ENCODE results near the gene SPAG16. TPM values are rescaled to one million over a fixed set of nuclear protein-coding genes. Genes with fewer than 3 reads are reported as not detected.

The SPAG16 gene
- total RNA-seq, 1 experiment from 2014 or later, result 17.2 TPM

GRCh38 chr2:213664817-213665216 is 380.6 kb downstream of the SPAG16 start:
- no peak overlapping the region for H3K9ac ChIP-seq (ENCODE audit: low read length)
- no peaks in the 10 kb centered on the region for H3K79me2 ChIP-seq (ENCODE audit: low read length)
- H3K9me3 ChIP-seq (ENCODE audit: low read length), result 0 out of 2 replicates have a peak, but pooled peaks cover 16% of the 10 kb centered on the region
- ATAC-seq, result no peak
- H3K4me3 ChIP-seq (ENCODE audit: low read length), result no peak overlapping the region
- no peak overlapping the region for H2AFZ ChIP-seq (ENCODE audit: low read length)
- POLR2A ChIA-PET (ENCODE audit: unreplicated experiment), result no interaction called here
- H3K4me1 ChIP-seq (ENCODE audit: insufficient read depth, low read length), result no peaks in the 10 kb centered on the region
- no peak overlapping the region for H3K27ac ChIP-seq (ENCODE audit: low read length)
- H3K27me3 ChIP-seq (ENCODE audit: low read length), result no peaks in the 10 kb centered on the region
- CTCF ChIA-PET, result no interaction called here
- no peaks in the 10 kb centered on the region for H3K9me2 ChIP-seq (replicated peaks; ENCODE audit: low read length)
- intact Hi-C loops (cut with micrococcal nuclease), result no loop called here
- H3K4me2 ChIP-seq (ENCODE audit: low read length), result no peak overlapping the region
- no peak for DNase-seq
- TF ChIP-seq EZH2phosphoT487 (IDR thresholded peaks at IDR 0.05; ENCODE audit: borderline replicate concordance, low read length) (no peak), EZH2 (IDR thresholded peaks at IDR 0.05; ENCODE audit: low read length, unreplicated experiment) (no peak), CTCF (conservative IDR thresholded peaks at IDR 0.05; ENCODE audit: low read depth, low read length) (no peak)
- no peaks in the 10 kb centered on the region for H3F3A ChIP-seq (ENCODE audit: low read length, unreplicated experiment)
- no peaks in the 10 kb centered on the region for H4K20me1 ChIP-seq (ENCODE audit: low read length)
- BruUV-seq (replicated peaks), result no TSS peak
- peaks cover 2% of the 10 kb centered on the region; the same call in 1 of the 2 replicates for H3K36me3 ChIP-seq (ENCODE audit: low read depth, low read length)

- H3K4me2 ChIP-seq (ENCODE audit: low read length), result no peak overlapping the region
- POLR2A ChIA-PET (ENCODE audit: unreplicated experiment), result no interaction called here
- H4K20me1 ChIP-seq (ENCODE audit: low read length), result no peaks in the 10 kb centered on the region
- H3K79me2 ChIP-seq (ENCODE audit: low read length), result no peaks in the 10 kb centered on the region
- no peaks in the 10 kb centered on the region for H3K9me2 ChIP-seq (replicated peaks; ENCODE audit: low read length)
- no peaks in the 10 kb centered on the region for H3K36me3 ChIP-seq (ENCODE audit: low read depth, low read length)
- no peak for ATAC-seq
- DNase-seq, result no peak
- CTCF ChIA-PET, result no interaction called here
- no peaks in the 10 kb centered on the region for H3F3A ChIP-seq (ENCODE audit: low read length, unreplicated experiment)
- H3K4me1 ChIP-seq (ENCODE audit: insufficient read depth, low read length), result no peaks in the 10 kb centered on the region
- no TSS peak for BruUV-seq (replicated peaks)
- H3K27ac ChIP-seq (ENCODE audit: low read length), result no peak overlapping the region
- H3K9ac ChIP-seq (ENCODE audit: low read length), result no peak overlapping the region
- H2AFZ ChIP-seq (ENCODE audit: low read length), result no peak overlapping the region
- intact Hi-C loops (cut with micrococcal nuclease), result no loop called here
- TF ChIP-seq CTCF (conservative IDR thresholded peaks at IDR 0.05; ENCODE audit: low read depth, low read length) (no peak), EZH2 (IDR thresholded peaks at IDR 0.05; ENCODE audit: low read length, unreplicated experiment) (no peak), EZH2phosphoT487 (IDR thresholded peaks at IDR 0.05; ENCODE audit: borderline replicate concordance, low read length) (no peak)
- H3K27me3 ChIP-seq (ENCODE audit: low read length), result no peaks in the 10 kb centered on the region
- H3K9me3 ChIP-seq (ENCODE audit: low read length), result 0 out of 2 replicates have a peak, but pooled peaks cover 6% of the 10 kb centered on the region
- no peak overlapping the region for H3K4me3 ChIP-seq (ENCODE audit: low read length)
Measured at GRCh38 chr2:213669657-213670056, 385.4 kb downstream of the SPAG16 start.

GRCh38 chr2:213678437-213679218 is 394.4 kb downstream of the SPAG16 start:
- no peak overlapping the region for H3K4me3 ChIP-seq (ENCODE audit: low read length)
- BruUV-seq (replicated peaks), result no TSS peak

More at GRCh38 chr2:213678437-213679218, 394.4 kb downstream of the SPAG16 start:
- Histone ChIP-seq H3K9ac (ENCODE audit: low read length) (no peak overlapping the region), H3K4me2 (ENCODE audit: low read length) (no peak overlapping the region), H3K4me1 (ENCODE audit: insufficient read depth, low read length) (no peaks in the 10 kb centered on the region), H3K79me2 (ENCODE audit: low read length) (no peaks in the 10 kb centered on the region), H4K20me1 (ENCODE audit: low read length) (no peaks in the 10 kb centered on the region), H3K9me2 (replicated peaks; ENCODE audit: low read length) (no peaks in the 10 kb centered on the region), H2AFZ (ENCODE audit: low read length) (peak overlapping the region; percentile 53), H3K36me3 (ENCODE audit: low read depth, low read length) (no peaks in the 10 kb centered on the region), H3K27ac (ENCODE audit: low read length) (no peak overlapping the region), H3K9me3 (ENCODE audit: low read length) (no peaks in the 10 kb centered on the region), H3F3A (ENCODE audit: low read length, unreplicated experiment) (no peaks in the 10 kb centered on the region), H3K27me3 (ENCODE audit: low read length) (no peaks in the 10 kb centered on the region)
- ATAC-seq (peak; percentile 40), DNase-seq (no peak)
- TF ChIP-seq CTCF (conservative IDR thresholded peaks at IDR 0.05; ENCODE audit: low read depth, low read length) (no peak), EZH2 (IDR thresholded peaks at IDR 0.05; ENCODE audit: low read length, unreplicated experiment) (no peak), EZH2phosphoT487 (IDR thresholded peaks at IDR 0.05; ENCODE audit: borderline replicate concordance, low read length) (no peak)
- ChIA-PET POLR2A (ENCODE audit: unreplicated experiment) (no interaction called here), CTCF (no interaction called here)
- intact Hi-C loops (cut with micrococcal nuclease), result no loop called here
